H1 (cell line): ENCODE results near the gene SURF4. TPM values are rescaled to one million over a fixed set of nuclear protein-coding genes. Genes with fewer than 3 reads are reported as not detected.

Experiments
- CTCF ChIA-PET: fragments of 300-600 bp; sonication (Branson Sonifier 250); formaldehyde crosslinking; loops from one replicate; lab custom pipeline; 2021; ENCODE audit not compliant: partially characterized antibody; lab: Charles Lee
- POLR2A ChIA-PET: fragments of 300-600 bp; sonication (Branson Sonifier 250); formaldehyde crosslinking; loops from one replicate; lab custom pipeline; 2021; ENCODE audit warnings: inconsistent platforms; ENCODE audit not compliant: partially characterized antibody; lab: Charles Lee
- DNase-seq, 2 experiments: peaks; one replicate each; pipeline versions ENCODE4 v3.0.0 to v3.0.0-alpha.2; 2010 to 2022; ENCODE audit warnings: low spot score in 2 of 2, low read depth in 1 of 2, mixed read lengths in 1 of 2
- FAIRE-seq: peaks from 2 replicates; lab custom pipeline; 2011; peaks lifted over from hg19 to GRCh38; lab: Jason Lieb, UNC
- H2AFZ ChIP-seq: 2 replicates; pipeline ENCODE4 v1.8.1; 2012; ENCODE audit warnings: low read length, inconsistent platforms
- H2AK5ac ChIP-seq: 2 replicates; pipeline ENCODE4 v1.6.1; 2013; ENCODE audit warnings: low read depth, low read length
- H2BK120ac ChIP-seq: replicated peaks from 2 replicates; pipeline ENCODE3; 2013; ENCODE audit warnings: low read depth, low read length, inconsistent platforms
- H2BK12ac ChIP-seq: 2 replicates; pipeline ENCODE4 v1.6.1; 2013; ENCODE audit warnings: low read depth, low read length
- H2BK15ac ChIP-seq: 2 replicates; pipeline ENCODE4 v1.6.1; 2013; ENCODE audit warnings: low read length
- H2BK20ac ChIP-seq: 2 replicates; pipeline ENCODE4 v1.6.1; 2013; ENCODE audit warnings: low read length
- H2BK5ac ChIP-seq: 2 replicates; pipeline ENCODE4 v1.6.1; 2013; ENCODE audit warnings: low read depth, low read length
- H3K14ac ChIP-seq: 2 replicates; pipeline ENCODE4 v1.6.1; 2013; ENCODE audit warnings: inconsistent platforms; ENCODE audit not compliant: insufficient read length
- H3K18ac ChIP-seq: 2 replicates; pipeline ENCODE4 v1.6.1; 2013; ENCODE audit warnings: low read length; ENCODE audit errors: extremely low read depth
- H3K23ac ChIP-seq: 2 replicates; pipeline ENCODE4 v1.6.1; 2013; ENCODE audit warnings: inconsistent platforms; ENCODE audit not compliant: insufficient read length
- H3K23me2 ChIP-seq: 2 replicates; pipeline ENCODE4 v1.6.1; 2013; ENCODE audit warnings: low read depth, low read length
- H3K27ac ChIP-seq: 2 replicates; pipeline ENCODE4 v1.6.1; 2011; ENCODE audit warnings: low read depth, low read length, inconsistent platforms
- H3K27me3 ChIP-seq, 4 experiments: replicated peaks in 1 of 4; 1 replicate in 1 of 4; 2 replicates in 3 of 4; pipeline versions ENCODE4 v1.6.1 to v1.8.1; 2011 to 2013; ENCODE audit warnings: low read length in 3 of 4, mild to moderate bottlenecking in 3 of 4, inconsistent platforms in 2 of 4, mixed read lengths in 2 of 4, moderate library complexity in 1 of 4; ENCODE audit not compliant: control insufficient read depth in 3 of 4, insufficient read depth in 3 of 4; ENCODE audit errors: extremely low read depth in 1 of 4
- H3K36me3 ChIP-seq, 4 experiments: 2 replicates each; pipeline versions ENCODE4 v1.6.1 to v1.8.1; 2011 to 2013; ENCODE audit warnings: mild to moderate bottlenecking in 4 of 4, low read length in 3 of 4, moderate library complexity in 2 of 4, control low read depth in 1 of 4, inconsistent platforms in 1 of 4; ENCODE audit not compliant: insufficient read depth in 4 of 4, control insufficient read depth in 2 of 4
- H3K4ac ChIP-seq: replicated peaks from 2 replicates; pipeline ENCODE3; 2013; ENCODE audit warnings: low read length, low read depth, mixed read lengths, inconsistent platforms; ENCODE audit not compliant: insufficient read length
- H3K4me1 ChIP-seq, 4 experiments: replicated peaks in 1 of 4; 1 replicate in 1 of 4; 2 replicates in 3 of 4; pipeline versions ENCODE4 v1.6.1 to v1.8.1; 2011 to 2013; ENCODE audit warnings: low read length in 3 of 4, inconsistent platforms in 2 of 4, mixed read lengths in 1 of 4; ENCODE audit not compliant: insufficient read depth in 4 of 4, control insufficient read depth in 3 of 4
- H3K4me2 ChIP-seq, 2 experiments: 2 replicates each; pipeline versions ENCODE4 v1.6.1 to v1.8.1; 2011 to 2013; ENCODE audit warnings: low read depth in 2 of 2, low read length in 2 of 2, control low read depth in 1 of 2, inconsistent platforms in 1 of 2, mild to moderate bottlenecking in 1 of 2; ENCODE audit not compliant: insufficient read depth in 1 of 2
- H3K4me3 ChIP-seq, 4 experiments: fragments of 200-600, 300-600 bp in 1 of 4; sonication (generic), shearing (Covaris generic), sonication (Bioruptor Twin) in 1 of 4; 2 replicates each; pipeline versions ENCODE4 v1.5.1 to v1.8.1; 2011 to 2016; ENCODE audit warnings: low read length in 4 of 4, low read depth in 3 of 4, control low read depth in 2 of 4, inconsistent platforms in 2 of 4, mild to moderate bottlenecking in 2 of 4, mixed read lengths in 1 of 4, moderate library complexity in 1 of 4; ENCODE audit not compliant: insufficient read depth in 2 of 4; ENCODE audit errors: extremely low read depth in 1 of 4
- H3K56ac ChIP-seq: replicated peaks from 2 replicates; pipeline ENCODE3; 2013; ENCODE audit warnings: low read depth, mild to moderate bottlenecking, mixed read lengths, low read length, inconsistent platforms; ENCODE audit not compliant: insufficient read length
- H3K79me1 ChIP-seq: 2 replicates; pipeline ENCODE4 v1.6.1; 2013; ENCODE audit warnings: low read depth, low read length, control low read depth
- H3K79me2 ChIP-seq, 2 experiments: 2 replicates each; pipeline versions ENCODE4 v1.6.1 to v1.8.1; 2012 to 2013; ENCODE audit warnings: low read length in 2 of 2, mild to moderate bottlenecking in 2 of 2, inconsistent platforms in 1 of 2; ENCODE audit not compliant: insufficient read depth in 2 of 2, control insufficient read depth in 1 of 2
- H3K9ac ChIP-seq, 4 experiments: replicated peaks in 1 of 4; 1 replicate in 1 of 4; 2 replicates in 3 of 4; pipeline versions ENCODE4 v1.6.1 to v1.8.1; 2011 to 2013; ENCODE audit warnings: low read depth in 3 of 4, low read length in 3 of 4, control low read depth in 2 of 4, mild to moderate bottlenecking in 2 of 4, moderate library complexity in 2 of 4, inconsistent platforms in 1 of 4; ENCODE audit errors: extremely low read depth in 1 of 4
- H3K9me3 ChIP-seq, 2 experiments: 2 replicates each; pipeline versions ENCODE4 v1.6.1 to v1.8.1; 2012 to 2013; ENCODE audit warnings: mild to moderate bottlenecking in 2 of 2, moderate library complexity in 2 of 2, control low read depth in 1 of 2, inconsistent platforms in 1 of 2, low read depth in 1 of 2, low read length in 1 of 2, mixed read lengths in 1 of 2; ENCODE audit not compliant: insufficient read depth in 2 of 2
- H4K20me1 ChIP-seq, 2 experiments: replicated peaks in 1 of 2; 2 replicates each; pipeline versions ENCODE3 to v1.8.1; 2011 to 2013; ENCODE audit warnings: inconsistent platforms in 2 of 2, low read length in 2 of 2, mild to moderate bottlenecking in 1 of 2; ENCODE audit not compliant: insufficient read depth in 2 of 2, control insufficient read depth in 1 of 2
- H4K5ac ChIP-seq: 2 replicates; pipeline ENCODE4 v1.6.1; 2013; ENCODE audit warnings: low read length, low read depth, mixed read lengths, inconsistent platforms; ENCODE audit not compliant: insufficient read length
- H4K8ac ChIP-seq: 2 replicates; pipeline ENCODE4 v1.8.0; 2013; ENCODE audit warnings: mild to moderate bottlenecking, moderate library complexity, low read length, inconsistent platforms; ENCODE audit not compliant: insufficient read depth; ENCODE audit errors: extremely low read depth
- H4K91ac ChIP-seq: replicated peaks from 2 replicates; pipeline ENCODE3; 2013; ENCODE audit warnings: low read length, mixed read lengths, inconsistent platforms; ENCODE audit not compliant: insufficient read length
- BACH1 ChIP-seq: IDR thresholded peaks from 2 replicates; pipeline ENCODE4 v1.6.1; 2012; ENCODE audit warnings: low read length, improper control_type of control experiment
- WGBS, 2 experiments: shearing (Covaris generic) in 1 of 2; methylation state at CpG; one replicate each; pipeline versions ENCODE4 v1.1.6 to v1.1.7; 2013 to 2015; ENCODE audit warnings: low lambda C conversion rate in 2 of 2, mixed read lengths in 2 of 2, inconsistent platforms in 1 of 2, low coverage in 1 of 2, missing lambda C conversion rate in 1 of 2; ENCODE audit not compliant: insufficient replicate concordance in 2 of 2, insufficient coverage in 1 of 2, insufficient read length in 1 of 2; ENCODE audit errors: extremely low coverage in 1 of 2, missing lambda C conversion rate in 1 of 2; 5-methylcytosine and 5-hydroxymethylcytosine counted together
- polyA plus RNA-seq, 7 experiments: library from polyadenylated mRNA; depleted of rRNA in 3 of 7; stranded (reverse) in 5 of 7; unstranded in 2 of 7; fragments of >200 nt in 5 of 7; fragments of 200-250 nt in 2 of 7; gene quantifications; 1 replicate in 5 of 7; 2 replicates in 1 of 7; 4 replicates in 1 of 7; pipeline versions ENCODE4 v1.2.1 to v1.2.3, GENCODE V29; 2011 to 2013; ENCODE audit warnings: missing spikeins in 2 of 7, mixed read lengths in 2 of 7
- total RNA-seq: library from RNA; stranded (reverse); fragmentation: NEBNext Ultra II Directional; extraction: Animal tissue kit (Norgen Biotek cat#: 25700); gene quantifications from 2 replicates; pipeline ENCODE4 v1.2.1, GENCODE V29; 2021

SURF4 gene
- total and polyA plus RNA-seq, 2 of the 8 experiments (the other 6 are each of a cell fraction or from before 2014, with no cell fraction given): 176 to 182 TPM

- H3K27ac ChIP-seq: no peak overlapping the region
- no peaks in the 10 kb centered on the region for H3K9me3 ChIP-seq
- H4K5ac ChIP-seq: no peak overlapping the region
- no peak overlapping the region for H3K14ac ChIP-seq
- H3K18ac ChIP-seq: no peak overlapping the region
- H3K4me1 ChIP-seq: peaks cover 0 to 9% (median 2%) of the 10 kb centered on the region in 4 experiments; a peak in 1 of 7 replicates
- peaks cover 7% of the 10 kb centered on the region; the same call in 1 of the 2 replicates for H3K23me2 ChIP-seq
- peaks cover 10% of the 10 kb centered on the region for H3K79me1 ChIP-seq
- H2BK5ac ChIP-seq: no peak overlapping the region
- no peak overlapping the region for H4K91ac ChIP-seq
- H2BK12ac ChIP-seq: no peak overlapping the region
- no peak for FAIRE-seq
- no peaks in the 10 kb centered on the region for H3K27me3 ChIP-seq
- H4K20me1 ChIP-seq: peaks cover 4 to 16% of the 10 kb centered on the region in 2 experiments
- H4K8ac ChIP-seq: no peak overlapping the region
- no peak overlapping the region for H2AFZ ChIP-seq
- no peak overlapping the region for H2BK120ac ChIP-seq
- no peak overlapping the region for H3K4ac ChIP-seq
- H3K9ac ChIP-seq: no peak overlapping the region
- no peak for TF ChIP-seq BACH1
- TF ChIP-seq, all 59 proteins: peak for 0
- Histone ChIP-seq H3K56ac (no peak overlapping the region), H3K23ac (no peak overlapping the region), H3K4me2 (no peak overlapping the region), H2AK5ac (no peak overlapping the region), H3K79me2 (peaks cover 0 to 15% of the 10 kb centered on the region in 2 experiments; a peak in 2 of 4 replicates), H3K4me3 (no peak overlapping the region), H2BK15ac (no peak overlapping the region), H2BK20ac (no peak overlapping the region), H3K36me3 (peaks cover 20 to 43% (median 35%) of the 10 kb centered on the region in 4 experiments)
- POLR2A ChIA-PET: interaction anchor here (1.2 to 7.3 kb wide), 6 partner anchors 8 to 150 kb away, joined by 3 to 120 read pairs (median 7); partner anchors contain the start of genes MED22 and RPL7A
- 89% methylated on average over 18 of the region's 20 CpGs; no CpG with 5 or more reads in 1 of the 2 experiments for WGBS, 2 experiments
- CTCF ChIA-PET: interaction anchor here (0.6 to 7.0 kb wide), 10 partner anchors 10 to 155 kb away, joined by 3 to 123 read pairs (median 4); no protein-coding TSS in a partner anchor
- no peak for DNase-seq
Observed at GRCh38 chr9:133332381-133332730, 43.5 kb downstream of the SURF4 start.
